HEK293T (cell line): ENCODE data around the gene PHETA2.

Experiments used
- CTCF ChIA-PET: fragments of 350-600 bp; formaldehyde crosslinking; extraction: SDS; loops from one replicate; lab custom pipeline; 2021; ENCODE audit warnings: antibody characterized with exemption, inconsistent platforms; lab: Yijun Ruan, JAX
- POLR2A ChIA-PET: fragments of 350-600 bp; formaldehyde crosslinking; extraction: SDS; loops from one replicate; lab custom pipeline; 2020; ENCODE audit warnings: antibody characterized with exemption, inconsistent platforms; lab: Yijun Ruan, JAX
- DNase-seq: peaks from one replicate; pipeline ENCODE4 v3.0.0; 2012; ENCODE audit warnings: mixed read lengths; ENCODE audit errors: extremely low spot score
- ARNT ChIP-seq: fragments of 450-650 bp; IDR thresholded peaks from 2 replicates; pipeline ENCODE4 v1.6.1; 2017; ENCODE audit warnings: mild to moderate bottlenecking
- BHLHE40 ChIP-seq: fragments of 450-650 bp; IDR thresholded peaks from 2 replicates; pipeline ENCODE4 v1.6.1; 2016; ENCODE audit warnings: mild to moderate bottlenecking, moderate library complexity, borderline replicate concordance
- CTBP1 ChIP-seq: fragments of 450-650 bp; IDR thresholded peaks from 2 replicates; pipeline ENCODE4 v1.6.1; 2016; ENCODE audit warnings: borderline replicate concordance
- ELF4 ChIP-seq: fragments of 450-650 bp; IDR thresholded peaks from 2 replicates; pipeline ENCODE4 v1.6.1; 2017; ENCODE audit warnings: antibody characterized with exemption
- FOXA1 ChIP-seq: fragments of 450-650 bp; IDR thresholded peaks from 2 replicates; pipeline ENCODE4 v1.6.1; 2016; ENCODE audit warnings: mild to moderate bottlenecking
- FOXK2 ChIP-seq: fragments of 450-650 bp; IDR thresholded peaks from 2 replicates; pipeline ENCODE4 v1.6.1; 2016; ENCODE audit warnings: mild to moderate bottlenecking
- FOXM1 ChIP-seq: fragments of 450-650 bp; IDR thresholded peaks from 2 replicates; pipeline ENCODE4 v1.6.1; 2017; ENCODE audit warnings: mild to moderate bottlenecking, borderline replicate concordance
- HDGF ChIP-seq: fragments of 450-650 bp; IDR thresholded peaks from 2 replicates; pipeline ENCODE4 v1.6.1; 2017; ENCODE audit warnings: antibody characterized with exemption, borderline replicate concordance
- L3MBTL2 ChIP-seq: fragments of 450-650 bp; conservative IDR thresholded peaks from 2 replicates; pipeline ENCODE4 v1.6.1; 2016; ENCODE audit warnings: mild to moderate bottlenecking
- LEF1 ChIP-seq: fragments of 450-650 bp; IDR thresholded peaks from 2 replicates; pipeline ENCODE4 v1.6.1; 2017; ENCODE audit warnings: mild to moderate bottlenecking, borderline replicate concordance
- NFRKB ChIP-seq: fragments of 450-650 bp; IDR thresholded peaks from 2 replicates; pipeline ENCODE4 v1.6.1; 2016; ENCODE audit warnings: mild to moderate bottlenecking, moderate library complexity
- SP1 ChIP-seq: fragments of 450-650 bp; IDR thresholded peaks from 2 replicates; pipeline ENCODE4 v1.6.1; 2017
- SUZ12 ChIP-seq: fragments of 450-650 bp; IDR thresholded peaks from 2 replicates; pipeline ENCODE4 v1.6.1; 2016; ENCODE audit warnings: mild to moderate bottlenecking
- TARDBP ChIP-seq: fragments of 450-650 bp; IDR thresholded peaks from 2 replicates; pipeline ENCODE4 v1.6.1; 2016
- ZNF384 ChIP-seq: fragments of 450-650 bp; IDR thresholded peaks from 2 replicates; pipeline ENCODE4 v1.6.1; 2016
- TF ChIP-seq, protein P1 (sequence below): fragments of 450-650 bp; IDR thresholded peaks from 2 replicates; pipeline ENCODE4 v1.6.1; 2016

PHETA2 gene

DNA sequence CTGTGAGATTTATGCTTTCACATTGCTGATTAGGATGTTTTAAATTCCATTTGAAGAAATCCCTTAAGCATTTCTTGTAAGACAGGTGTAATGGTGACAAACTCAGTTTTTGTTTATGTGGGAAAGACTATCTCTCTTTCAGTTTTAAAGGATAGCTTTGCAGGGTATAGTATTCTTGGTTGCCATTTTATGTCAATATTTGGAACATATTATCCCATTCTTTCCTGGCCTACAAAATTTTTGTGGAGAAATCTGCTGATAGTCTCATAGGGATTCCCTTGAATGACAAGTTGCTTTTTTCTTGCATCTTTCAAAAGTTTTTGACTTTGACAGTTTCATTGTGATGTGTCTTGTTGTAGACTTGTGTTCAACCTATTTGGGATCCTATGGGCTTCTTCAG lies 32.3 kb upstream of the PHETA2 start:
- no peak for DNase-seq
- TF ChIP-seq FOXA1, result no peak
- no peak for TF ChIP-seq FOXM1
- no peak for TF ChIP-seq ARNT
- TF ChIP-seq LEF1, result no peak
- no peak for TF ChIP-seq NFRKB
- no peak for TF ChIP-seq HDGF
- TF ChIP-seq ZNF384, result no peak
- TF ChIP-seq ELF4, result no peak
- TF ChIP-seq FOXK2, result no peak
- no peak for TF ChIP-seq TARDBP
- no peak for TF ChIP-seq SP1
- no peak for TF ChIP-seq BHLHE40
- TF ChIP-seq SUZ12, result no peak
- TF ChIP-seq L3MBTL2, result no peak
- TF ChIP-seq, protein P1, sequence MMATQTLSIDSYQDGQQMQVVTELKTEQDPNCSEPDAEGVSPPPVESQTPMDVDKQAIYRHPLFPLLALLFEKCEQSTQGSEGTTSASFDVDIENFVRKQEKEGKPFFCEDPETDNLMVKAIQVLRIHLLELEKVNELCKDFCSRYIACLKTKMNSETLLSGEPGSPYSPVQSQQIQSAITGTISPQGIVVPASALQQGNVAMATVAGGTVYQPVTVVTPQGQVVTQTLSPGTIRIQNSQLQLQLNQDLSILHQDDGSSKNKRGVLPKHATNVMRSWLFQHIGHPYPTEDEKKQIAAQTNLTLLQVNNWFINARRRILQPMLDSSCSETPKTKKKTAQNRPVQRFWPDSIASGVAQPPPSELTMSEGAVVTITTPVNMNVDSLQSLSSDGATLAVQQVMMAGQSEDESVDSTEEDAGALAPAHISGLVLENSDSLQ, result no peak
- no peak for TF ChIP-seq CTBP1
- CTCF ChIA-PET, result interaction anchor here (0.7 kb wide), 1 partner anchor 116 kb away, joined by 5 read pairs; no protein-coding TSS in a partner anchor
- POLR2A ChIA-PET, result no interaction called here

DNA sequence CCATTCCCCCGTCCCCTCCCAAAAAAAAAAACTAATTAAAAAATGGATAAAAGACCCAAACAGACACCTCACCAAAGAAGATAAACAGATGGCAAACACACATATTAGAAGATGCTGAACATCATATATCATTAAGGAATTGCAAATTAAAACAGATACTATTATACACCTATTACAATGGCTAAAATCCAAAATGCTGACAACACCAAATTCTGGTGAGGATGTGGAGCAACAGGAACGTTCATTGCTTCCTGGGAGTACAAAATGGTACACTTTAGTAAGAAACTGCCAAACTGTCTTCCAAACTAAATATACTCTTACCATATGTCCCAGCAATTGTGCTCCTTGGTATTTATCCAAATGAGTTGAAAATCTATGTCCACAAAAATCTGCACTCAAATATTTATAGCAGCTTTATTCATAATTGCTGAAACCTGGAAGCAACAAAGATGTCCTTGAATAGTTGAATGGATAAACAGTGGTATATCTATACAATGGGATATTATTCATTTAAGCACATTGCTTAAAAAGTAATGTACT lies 23.3 kb upstream of the PHETA2 start:
- TF ChIP-seq ZNF384, result no peak
- TF ChIP-seq FOXA1, result no peak
- TF ChIP-seq TARDBP, result no peak
- no peak for TF ChIP-seq BHLHE40
- TF ChIP-seq LEF1, result no peak
- TF ChIP-seq NFRKB, result no peak
- no peak for TF ChIP-seq ELF4
- no peak for DNase-seq
- ChIA-PET POLR2A (no interaction called here), CTCF (no interaction called here)

DNA sequence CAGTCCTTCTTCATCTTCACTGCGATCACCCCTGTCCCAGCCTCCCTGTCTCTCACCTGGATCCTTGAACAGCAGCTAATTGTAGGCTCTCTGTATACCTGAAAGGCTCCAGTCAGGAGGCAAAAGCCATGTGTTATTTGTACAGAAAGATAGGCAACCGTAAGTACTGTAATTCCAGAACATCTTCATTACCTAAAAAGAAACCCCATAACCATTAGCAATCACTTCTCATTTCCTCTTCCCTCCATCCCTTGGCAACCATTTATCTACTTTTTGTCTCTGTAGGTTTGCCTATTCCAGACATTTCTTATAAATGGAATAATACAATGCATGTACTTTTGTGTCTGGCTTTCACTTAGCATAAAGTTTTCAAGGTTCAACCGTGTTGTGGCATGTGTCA lies 21.3 kb upstream of the PHETA2 start:
- POLR2A ChIA-PET, result interaction anchor here (1.0 kb wide), 1 partner anchor 17 kb away, joined by 3 read pairs; no protein-coding TSS in a partner anchor
- CTCF ChIA-PET, result no interaction called here
- DNase-seq, result no peak
- TF ChIP-seq ARNT (no peak), HDGF (no peak), NFRKB (no peak), BHLHE40 (no peak), ZNF384 (no peak), FOXM1 (no peak), SP1 (no peak), LEF1 (no peak), FOXK2 (no peak)
- TF ChIP-seq, protein P1, result no peak

DNA sequence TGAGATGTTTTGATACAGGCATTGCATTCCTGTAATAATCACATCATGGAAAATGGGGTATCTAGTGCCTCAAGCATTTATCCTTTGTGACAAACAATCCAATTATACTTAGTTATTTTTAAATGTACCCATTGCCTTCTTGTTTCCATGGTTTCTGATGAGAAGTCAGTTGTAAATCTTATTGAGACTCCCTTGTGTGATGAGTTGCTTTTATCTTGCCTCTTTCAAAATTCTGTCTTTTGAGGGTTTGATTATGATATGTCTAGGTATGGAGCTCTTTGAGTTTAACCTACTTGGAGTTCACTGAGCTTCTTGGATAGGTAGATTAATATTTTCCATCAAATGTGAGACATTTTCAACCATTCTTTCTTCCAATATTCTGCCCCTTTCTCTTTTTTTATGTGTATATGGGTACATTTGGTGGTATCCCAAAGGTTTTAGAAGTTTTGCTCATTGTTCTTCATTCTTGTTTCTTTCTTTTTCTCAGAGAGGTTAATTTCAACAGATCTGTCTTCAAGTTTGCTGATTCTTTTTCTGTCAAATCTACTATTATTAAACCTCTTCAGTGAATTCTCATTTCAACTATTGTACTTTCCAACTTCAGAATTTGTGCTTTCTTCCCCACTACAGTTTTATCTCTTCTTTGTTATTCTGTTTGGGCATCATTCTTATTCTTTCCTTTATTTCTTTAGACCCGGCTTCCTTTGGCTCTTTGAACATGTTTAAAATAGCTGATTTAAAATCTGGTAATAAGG lies 17.1 kb upstream of the PHETA2 start:
- CTCF ChIA-PET, result no interaction called here
- POLR2A ChIA-PET, result interaction anchor here (1.1 kb wide), 1 partner anchor 13 kb away, joined by 4 read pairs; no protein-coding TSS in a partner anchor
- DNase-seq, result no peak
- no peak for TF ChIP-seq FOXA1
- TF ChIP-seq SP1, result no peak
- no peak for TF ChIP-seq ELF4
- no peak for TF ChIP-seq LEF1
- TF ChIP-seq NFRKB, result no peak
- no peak for TF ChIP-seq BHLHE40

DNA sequence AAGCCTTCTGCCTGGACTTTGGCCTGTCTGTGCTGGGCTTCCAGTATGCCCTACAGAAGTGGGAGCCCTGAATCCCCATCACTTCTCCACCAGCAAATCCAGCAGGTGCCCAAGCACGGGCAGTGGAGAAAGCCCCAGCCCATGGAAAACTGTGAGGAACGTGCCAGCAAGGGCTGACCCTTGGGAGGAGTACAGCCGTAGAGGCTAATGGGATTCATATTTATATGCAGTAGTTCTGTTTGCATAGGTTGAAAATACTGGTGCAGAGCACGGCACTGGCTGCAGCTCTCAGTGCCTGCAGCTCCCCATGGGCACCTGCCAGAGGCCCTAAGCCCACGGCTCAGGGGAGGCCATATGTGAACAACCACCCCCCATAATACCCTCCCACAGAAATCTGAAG lies 13.6 kb upstream of the PHETA2 start:
- ChIA-PET POLR2A (interaction anchor here (0.8 to 1.2 kb wide), 2 partner anchors 11 to 114 kb away, joined by 3 to 4 read pairs; partner anchors contain the start of gene CENPM), CTCF (no interaction called here)
- TF ChIP-seq LEF1 (no peak), FOXA1 (no peak), FOXK2 (no peak), BHLHE40 (no peak), NFRKB (no peak), ZNF384 (no peak), L3MBTL2 (no peak), FOXM1 (no peak), CTBP1 (no peak), TARDBP (no peak), SP1 (no peak), ARNT (no peak), SUZ12 (no peak), HDGF (no peak)
- TF ChIP-seq, protein P1, result no peak
- DNase-seq, result no peak

DNA sequence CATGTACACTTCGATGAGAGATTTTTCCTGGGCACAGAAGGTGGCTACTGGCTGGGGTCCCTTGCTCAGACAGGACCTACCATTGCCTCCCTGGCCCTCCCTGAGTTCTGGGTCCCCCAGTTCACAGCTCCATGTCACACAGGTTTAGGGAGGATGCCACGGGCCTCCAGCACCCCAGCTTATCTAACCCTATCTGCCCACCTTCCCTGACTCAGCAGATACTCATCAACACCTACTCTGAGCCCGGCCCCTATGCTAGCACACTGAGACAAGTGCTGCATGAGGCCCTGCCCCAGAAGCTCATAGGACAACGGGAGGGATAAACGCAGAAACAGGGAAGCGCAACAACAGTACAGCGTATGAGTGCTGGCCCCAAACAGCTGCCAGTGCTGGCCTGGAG lies 13.0 kb upstream of the PHETA2 start:
- CTCF ChIA-PET, result interaction anchor here (0.6 kb wide), 1 partner anchor 98 kb away, joined by 3 read pairs; no protein-coding TSS in a partner anchor
- no peak for TF ChIP-seq CTBP1
- no peak for DNase-seq
- POLR2A ChIA-PET, result interaction anchor here (0.8 to 1.2 kb wide), 3 partner anchors 9 to 114 kb away, joined by 3 to 4 read pairs (median 3); partner anchors contain the start of gene CENPM
